ENCODE measurements around the gene CELSR1.

DNA sequence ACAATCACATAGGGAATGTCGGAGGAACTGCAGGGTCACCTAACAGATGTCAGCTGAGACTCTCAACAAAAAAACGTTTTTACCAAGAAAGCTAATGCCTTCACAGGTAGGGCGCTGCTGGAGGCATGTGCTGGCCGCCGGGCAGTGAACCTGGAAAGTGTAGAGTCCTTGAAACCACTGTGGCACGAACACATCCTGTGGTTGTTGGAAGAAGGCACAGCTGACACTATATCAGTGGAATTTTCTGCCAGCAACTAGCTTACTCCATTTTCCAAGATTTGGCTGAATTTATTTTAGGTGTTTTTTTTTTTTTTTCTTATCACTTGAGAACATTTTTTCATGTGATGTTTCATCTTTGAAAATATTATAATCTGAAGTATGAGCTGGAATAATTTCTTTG is 187.7 kb downstream of the CELSR1 start:
- TF ChIP-seq, protein P1, sequence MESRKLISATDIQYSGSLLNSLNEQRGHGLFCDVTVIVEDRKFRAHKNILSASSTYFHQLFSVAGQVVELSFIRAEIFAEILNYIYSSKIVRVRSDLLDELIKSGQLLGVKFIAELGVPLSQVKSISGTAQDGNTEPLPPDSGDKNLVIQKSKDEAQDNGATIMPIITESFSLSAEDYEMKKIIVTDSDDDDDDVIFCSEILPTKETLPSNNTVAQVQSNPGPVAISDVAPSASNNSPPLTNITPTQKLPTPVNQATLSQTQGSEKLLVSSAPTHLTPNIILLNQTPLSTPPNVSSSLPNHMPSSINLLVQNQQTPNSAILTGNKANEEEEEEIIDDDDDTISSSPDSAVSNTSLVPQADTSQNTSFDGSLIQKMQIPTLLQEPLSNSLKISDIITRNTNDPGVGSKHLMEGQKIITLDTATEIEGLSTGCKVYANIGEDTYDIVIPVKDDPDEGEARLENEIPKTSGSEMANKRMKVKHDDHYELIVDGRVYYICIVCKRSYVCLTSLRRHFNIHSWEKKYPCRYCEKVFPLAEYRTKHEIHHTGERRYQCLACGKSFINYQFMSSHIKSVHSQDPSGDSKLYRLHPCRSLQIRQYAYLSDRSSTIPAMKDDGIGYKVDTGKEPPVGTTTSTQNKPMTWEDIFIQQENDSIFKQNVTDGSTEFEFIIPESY (IDR thresholded peaks at IDR 0.05; ENCODE audit: extremely low read depth, insufficient replicate concordance, low read length) = no peak
- TF ChIP-seq, protein P2, sequence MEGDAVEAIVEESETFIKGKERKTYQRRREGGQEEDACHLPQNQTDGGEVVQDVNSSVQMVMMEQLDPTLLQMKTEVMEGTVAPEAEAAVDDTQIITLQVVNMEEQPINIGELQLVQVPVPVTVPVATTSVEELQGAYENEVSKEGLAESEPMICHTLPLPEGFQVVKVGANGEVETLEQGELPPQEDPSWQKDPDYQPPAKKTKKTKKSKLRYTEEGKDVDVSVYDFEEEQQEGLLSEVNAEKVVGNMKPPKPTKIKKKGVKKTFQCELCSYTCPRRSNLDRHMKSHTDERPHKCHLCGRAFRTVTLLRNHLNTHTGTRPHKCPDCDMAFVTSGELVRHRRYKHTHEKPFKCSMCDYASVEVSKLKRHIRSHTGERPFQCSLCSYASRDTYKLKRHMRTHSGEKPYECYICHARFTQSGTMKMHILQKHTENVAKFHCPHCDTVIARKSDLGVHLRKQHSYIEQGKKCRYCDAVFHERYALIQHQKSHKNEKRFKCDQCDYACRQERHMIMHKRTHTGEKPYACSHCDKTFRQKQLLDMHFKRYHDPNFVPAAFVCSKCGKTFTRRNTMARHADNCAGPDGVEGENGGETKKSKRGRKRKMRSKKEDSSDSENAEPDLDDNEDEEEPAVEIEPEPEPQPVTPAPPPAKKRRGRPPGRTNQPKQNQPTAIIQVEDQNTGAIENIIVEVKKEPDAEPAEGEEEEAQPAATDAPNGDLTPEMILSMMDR (IDR thresholded peaks at IDR 0.05 in 2 of 3, conservative IDR thresholded peaks at IDR 0.05 in 1 of 3; ENCODE audit: borderline replicate concordance in 1 of 3, insufficient read depth in 1 of 3, low read depth in 2 of 3, low read length in 2 of 3) = no peak
- TF ChIP-seq RAD21 (IDR thresholded peaks at IDR 0.05; ENCODE audit: low read depth) = no peak
- no peak for TF ChIP-seq ZFX (IDR thresholded peaks at IDR 0.05)
